H1 (cell line): ENCODE data around the gene NAALADL1. TPM values are rescaled to one million over a fixed set of nuclear protein-coding genes. Genes with fewer than 3 reads are reported as not detected.

ENCODE experiments used
- CTCF ChIA-PET: fragments of 300-600 bp; sonication (Branson Sonifier 250); formaldehyde crosslinking; loops from one replicate; lab custom pipeline; 2021; ENCODE audit not compliant: partially characterized antibody; lab: Charles Lee
- POLR2A ChIA-PET: fragments of 300-600 bp; sonication (Branson Sonifier 250); formaldehyde crosslinking; loops from one replicate; lab custom pipeline; 2021; ENCODE audit warnings: inconsistent platforms; ENCODE audit not compliant: partially characterized antibody; lab: Charles Lee
- DNase-seq, 2 experiments: peaks; one replicate each; pipeline versions ENCODE4 v3.0.0 to v3.0.0-alpha.2; 2010 to 2022; ENCODE audit warnings: low spot score in 2 of 2, low read depth in 1 of 2, mixed read lengths in 1 of 2
- FAIRE-seq: peaks from 2 replicates; lab custom pipeline; 2011; peaks lifted over from hg19 to GRCh38; lab: Jason Lieb, UNC
- H2AFZ ChIP-seq: 2 replicates; pipeline ENCODE4 v1.8.1; 2012; ENCODE audit warnings: low read length, inconsistent platforms
- H2AK5ac ChIP-seq: 2 replicates; pipeline ENCODE4 v1.6.1; 2013; ENCODE audit warnings: low read depth, low read length
- H2BK120ac ChIP-seq: replicated peaks from 2 replicates; pipeline ENCODE3; 2013; ENCODE audit warnings: low read depth, low read length, inconsistent platforms
- H2BK12ac ChIP-seq: 2 replicates; pipeline ENCODE4 v1.6.1; 2013; ENCODE audit warnings: low read depth, low read length
- H2BK15ac ChIP-seq: 2 replicates; pipeline ENCODE4 v1.6.1; 2013; ENCODE audit warnings: low read length
- H2BK20ac ChIP-seq: 2 replicates; pipeline ENCODE4 v1.6.1; 2013; ENCODE audit warnings: low read length
- H2BK5ac ChIP-seq: 2 replicates; pipeline ENCODE4 v1.6.1; 2013; ENCODE audit warnings: low read depth, low read length
- H3K14ac ChIP-seq: 2 replicates; pipeline ENCODE4 v1.6.1; 2013; ENCODE audit warnings: inconsistent platforms; ENCODE audit not compliant: insufficient read length
- H3K18ac ChIP-seq: 2 replicates; pipeline ENCODE4 v1.6.1; 2013; ENCODE audit warnings: low read length; ENCODE audit errors: extremely low read depth
- H3K23ac ChIP-seq: 2 replicates; pipeline ENCODE4 v1.6.1; 2013; ENCODE audit warnings: inconsistent platforms; ENCODE audit not compliant: insufficient read length
- H3K23me2 ChIP-seq: 2 replicates; pipeline ENCODE4 v1.6.1; 2013; ENCODE audit warnings: low read depth, low read length
- H3K27ac ChIP-seq: 2 replicates; pipeline ENCODE4 v1.6.1; 2011; ENCODE audit warnings: low read depth, low read length, inconsistent platforms
- H3K27me3 ChIP-seq, 4 experiments: replicated peaks in 1 of 4; 1 replicate in 1 of 4; 2 replicates in 3 of 4; pipeline versions ENCODE4 v1.6.1 to v1.8.1; 2011 to 2013; ENCODE audit warnings: low read length in 3 of 4, mild to moderate bottlenecking in 3 of 4, inconsistent platforms in 2 of 4, mixed read lengths in 2 of 4, moderate library complexity in 1 of 4; ENCODE audit not compliant: control insufficient read depth in 3 of 4, insufficient read depth in 3 of 4; ENCODE audit errors: extremely low read depth in 1 of 4
- H3K36me3 ChIP-seq, 4 experiments: 2 replicates each; pipeline versions ENCODE4 v1.6.1 to v1.8.1; 2011 to 2013; ENCODE audit warnings: mild to moderate bottlenecking in 4 of 4, low read length in 3 of 4, moderate library complexity in 2 of 4, control low read depth in 1 of 4, inconsistent platforms in 1 of 4; ENCODE audit not compliant: insufficient read depth in 4 of 4, control insufficient read depth in 2 of 4
- H3K4ac ChIP-seq: replicated peaks from 2 replicates; pipeline ENCODE3; 2013; ENCODE audit warnings: low read length, low read depth, mixed read lengths, inconsistent platforms; ENCODE audit not compliant: insufficient read length
- H3K4me1 ChIP-seq, 4 experiments: replicated peaks in 1 of 4; 1 replicate in 1 of 4; 2 replicates in 3 of 4; pipeline versions ENCODE4 v1.6.1 to v1.8.1; 2011 to 2013; ENCODE audit warnings: low read length in 3 of 4, inconsistent platforms in 2 of 4, mixed read lengths in 1 of 4; ENCODE audit not compliant: insufficient read depth in 4 of 4, control insufficient read depth in 3 of 4
- H3K4me2 ChIP-seq, 2 experiments: 2 replicates each; pipeline versions ENCODE4 v1.6.1 to v1.8.1; 2011 to 2013; ENCODE audit warnings: low read depth in 2 of 2, low read length in 2 of 2, control low read depth in 1 of 2, inconsistent platforms in 1 of 2, mild to moderate bottlenecking in 1 of 2; ENCODE audit not compliant: insufficient read depth in 1 of 2
- H3K4me3 ChIP-seq, 4 experiments: fragments of 200-600, 300-600 bp in 1 of 4; sonication (generic), shearing (Covaris generic), sonication (Bioruptor Twin) in 1 of 4; 2 replicates each; pipeline versions ENCODE4 v1.5.1 to v1.8.1; 2011 to 2016; ENCODE audit warnings: low read length in 4 of 4, low read depth in 3 of 4, control low read depth in 2 of 4, inconsistent platforms in 2 of 4, mild to moderate bottlenecking in 2 of 4, mixed read lengths in 1 of 4, moderate library complexity in 1 of 4; ENCODE audit not compliant: insufficient read depth in 2 of 4; ENCODE audit errors: extremely low read depth in 1 of 4
- H3K56ac ChIP-seq: replicated peaks from 2 replicates; pipeline ENCODE3; 2013; ENCODE audit warnings: low read depth, mild to moderate bottlenecking, mixed read lengths, low read length, inconsistent platforms; ENCODE audit not compliant: insufficient read length
- H3K79me1 ChIP-seq: 2 replicates; pipeline ENCODE4 v1.6.1; 2013; ENCODE audit warnings: low read depth, low read length, control low read depth
- H3K79me2 ChIP-seq, 2 experiments: 2 replicates each; pipeline versions ENCODE4 v1.6.1 to v1.8.1; 2012 to 2013; ENCODE audit warnings: low read length in 2 of 2, mild to moderate bottlenecking in 2 of 2, inconsistent platforms in 1 of 2; ENCODE audit not compliant: insufficient read depth in 2 of 2, control insufficient read depth in 1 of 2
- H3K9ac ChIP-seq, 4 experiments: replicated peaks in 1 of 4; 1 replicate in 1 of 4; 2 replicates in 3 of 4; pipeline versions ENCODE4 v1.6.1 to v1.8.1; 2011 to 2013; ENCODE audit warnings: low read depth in 3 of 4, low read length in 3 of 4, control low read depth in 2 of 4, mild to moderate bottlenecking in 2 of 4, moderate library complexity in 2 of 4, inconsistent platforms in 1 of 4; ENCODE audit errors: extremely low read depth in 1 of 4
- H3K9me3 ChIP-seq, 2 experiments: 2 replicates each; pipeline versions ENCODE4 v1.6.1 to v1.8.1; 2012 to 2013; ENCODE audit warnings: mild to moderate bottlenecking in 2 of 2, moderate library complexity in 2 of 2, control low read depth in 1 of 2, inconsistent platforms in 1 of 2, low read depth in 1 of 2, low read length in 1 of 2, mixed read lengths in 1 of 2; ENCODE audit not compliant: insufficient read depth in 2 of 2
- H4K20me1 ChIP-seq, 2 experiments: replicated peaks in 1 of 2; 2 replicates each; pipeline versions ENCODE3 to v1.8.1; 2011 to 2013; ENCODE audit warnings: inconsistent platforms in 2 of 2, low read length in 2 of 2, mild to moderate bottlenecking in 1 of 2; ENCODE audit not compliant: insufficient read depth in 2 of 2, control insufficient read depth in 1 of 2
- H4K5ac ChIP-seq: 2 replicates; pipeline ENCODE4 v1.6.1; 2013; ENCODE audit warnings: low read length, low read depth, mixed read lengths, inconsistent platforms; ENCODE audit not compliant: insufficient read length
- H4K8ac ChIP-seq: 2 replicates; pipeline ENCODE4 v1.8.0; 2013; ENCODE audit warnings: mild to moderate bottlenecking, moderate library complexity, low read length, inconsistent platforms; ENCODE audit not compliant: insufficient read depth; ENCODE audit errors: extremely low read depth
- H4K91ac ChIP-seq: replicated peaks from 2 replicates; pipeline ENCODE3; 2013; ENCODE audit warnings: low read length, mixed read lengths, inconsistent platforms; ENCODE audit not compliant: insufficient read length
- ASH2L ChIP-seq: fragments of 200-600, 300-600 bp; sonication (generic); IDR thresholded peaks from one replicate; pipeline ENCODE4 v1.7.1; 2017; ENCODE audit warnings: low read length
- ATF2 ChIP-seq: IDR thresholded peaks from 2 replicates; pipeline ENCODE4 v1.6.1; 2012; ENCODE audit warnings: low read length, inconsistent platforms
- CBX5 ChIP-seq: fragments of 300-800, 300-1000 bp; sonication (generic); IDR thresholded peaks from 2 replicates; pipeline ENCODE4 v1.7.1; 2016; ENCODE audit warnings: antibody characterized with exemption, low read length, low read depth
- CHD2 ChIP-seq: IDR thresholded peaks from 2 replicates; pipeline ENCODE4 v1.6.1; 2012; ENCODE audit warnings: low read length, improper control_type of control experiment
- MAX ChIP-seq: IDR thresholded peaks from 2 replicates; pipeline ENCODE4 v1.6.1; 2012; ENCODE audit warnings: inconsistent platforms
- POLR2A ChIP-seq, 2 experiments: IDR thresholded peaks; 1 replicate in 1 of 2; 2 replicates in 1 of 2; pipeline ENCODE4 v1.6.1; 2011; ENCODE audit warnings: low read depth in 2 of 2, low read length in 2 of 2, mild to moderate bottlenecking in 2 of 2; ENCODE audit errors: control extremely low read depth in 1 of 2
- RBBP5 ChIP-seq: IDR thresholded peaks from 2 replicates; pipeline ENCODE4 v1.7.1; 2012; ENCODE audit warnings: low read depth, mild to moderate bottlenecking, inconsistent platforms, low read length, moderate library complexity, borderline replicate concordance
- TAF1 ChIP-seq: IDR thresholded peaks from 2 replicates; pipeline ENCODE4 v1.6.1; 2011; ENCODE audit warnings: mild to moderate bottlenecking, low read depth, low read length
- TCF12 ChIP-seq: IDR thresholded peaks from 2 replicates; pipeline ENCODE4 v1.6.1; 2011; ENCODE audit warnings: low read depth, mild to moderate bottlenecking, low read length
- YY1 ChIP-seq: IDR thresholded peaks from 2 replicates; pipeline ENCODE4 v1.6.1; 2011; ENCODE audit warnings: low read depth, mild to moderate bottlenecking, low read length
- WGBS, 2 experiments: shearing (Covaris generic) in 1 of 2; methylation state at CpG; one replicate each; pipeline versions ENCODE4 v1.1.6 to v1.1.7; 2013 to 2015; ENCODE audit warnings: low lambda C conversion rate in 2 of 2, mixed read lengths in 2 of 2, inconsistent platforms in 1 of 2, low coverage in 1 of 2, missing lambda C conversion rate in 1 of 2; ENCODE audit not compliant: insufficient replicate concordance in 2 of 2, insufficient coverage in 1 of 2, insufficient read length in 1 of 2; ENCODE audit errors: extremely low coverage in 1 of 2, missing lambda C conversion rate in 1 of 2; 5-methylcytosine and 5-hydroxymethylcytosine counted together
- polyA plus RNA-seq, 7 experiments: library from polyadenylated mRNA; depleted of rRNA in 3 of 7; stranded (reverse) in 5 of 7; unstranded in 2 of 7; fragments of >200 nt in 5 of 7; fragments of 200-250 nt in 2 of 7; gene quantifications; 1 replicate in 5 of 7; 2 replicates in 1 of 7; 4 replicates in 1 of 7; pipeline versions ENCODE4 v1.2.1 to v1.2.3, GENCODE V29; 2011 to 2013; ENCODE audit warnings: missing spikeins in 2 of 7, mixed read lengths in 2 of 7
- total RNA-seq: library from RNA; stranded (reverse); fragmentation: NEBNext Ultra II Directional; extraction: Animal tissue kit (Norgen Biotek cat#: 25700); gene quantifications from 2 replicates; pipeline ENCODE4 v1.2.1, GENCODE V29; 2021

NAALADL1 gene
- total and polyA plus RNA-seq, 2 of the 8 experiments (the other 6 are each of a cell fraction or from before 2014, with no cell fraction given): 7.5 to 9.9 TPM

GRCh38 chr11:65066805-65067291 is 8.5 kb upstream of the NAALADL1 start:
- Histone ChIP-seq H2AFZ (peak overlapping the region; percentile 15; the same call in 1 of the 2 replicates), H4K91ac (peak overlapping the region; percentile 79), H2AK5ac (no peak overlapping the region), H3K4me1 (peaks cover 5 to 23% (median 17%) of the 10 kb centered on the region in 4 experiments), H3K23me2 (no peaks in the 10 kb centered on the region), H3K18ac (peak overlapping the region; percentile 95), H3K14ac (no peak overlapping the region), H4K5ac (peak overlapping the region; percentile 38), H2BK20ac (0 out of 2 replicates have a peak overlapping the region, but pooled peaks have one; percentile 48), H3K9ac (peak overlapping the region in 2 of 4 experiments; percentile 29 to 48; a peak in 2 of 7 replicates), H4K8ac (peak overlapping the region; percentile 81), H3K27me3 (no peaks in the 10 kb centered on the region), H2BK120ac (peak overlapping the region; percentile 13), H3K4me3 (peak overlapping the region in 2 of 4 experiments; percentile 19 to 34; a peak in 5 of 8 replicates), H3K4ac (peak overlapping the region; percentile 95), H3K4me2 (peak overlapping the region; percentile 31 to 55; a peak in 3 of 4 replicates), H4K20me1 (no peaks in the 10 kb centered on the region), H3K36me3 (no peaks in the 10 kb centered on the region), H2BK5ac (peak overlapping the region; percentile 69; the same call in 1 of the 2 replicates), H3K79me1 (no peaks in the 10 kb centered on the region), H3K27ac (peak overlapping the region; percentile 71; the same call in 1 of the 2 replicates), H3K9me3 (no peaks in the 10 kb centered on the region), H2BK15ac (no peak overlapping the region; the same call in 1 of the 2 replicates), H2BK12ac (peak overlapping the region; percentile 90; the same call in 1 of the 2 replicates), H3K79me2 (no peaks in the 10 kb centered on the region), H3K23ac (no peak overlapping the region), H3K56ac (no peak overlapping the region)
- FAIRE-seq: peak; percentile 32
- TF ChIP-seq CBX5 (no peak), TAF1 (0 out of 2 replicates have a peak, but pooled peaks have one; percentile 13), RBBP5 (no peak), CHD2 (no peak), ATF2 (no peak), TCF12 (peak; percentile 68; the same call in 1 of the 2 replicates), ASH2L (peak; percentile 60), YY1 (no peak), MAX (peak; percentile 38; the same call in 1 of the 2 replicates), POLR2A (IDR thresholded peaks at IDR 0.05; ENCODE audit: control extremely low read depth in 1 of 2, low read depth in 2 of 2, low read length in 2 of 2) (peak in 1 of 2 experiments; percentile 62; a peak in 2 of 3 replicates)
- 67% methylated on average over 4 of the region's 4 CpGs; no CpG with 5 or more reads in 1 of the 2 experiments for WGBS, 2 experiments
- ChIA-PET CTCF (interaction anchor here (0.7 to 3.1 kb wide), 4 partner anchors 9 to 218 kb away, joined by 3 to 21 read pairs (median 6); no protein-coding TSS in a partner anchor), POLR2A (interaction anchor here (0.9 to 21.6 kb wide), 12 partner anchors 9 to 289 kb away, joined by 3 to 230 read pairs (median 4); partner anchors contain the start of genes ARL2, EHD1, FAU and MRPL49)
- peak in 1 of 2 experiments; percentile 64 for DNase-seq
